NK-92 (cell line): ENCODE data around the gene DBX1.

ENCODE experiments used
- DNase-seq: peaks from one replicate; lab custom pipeline; 2025; ENCODE audit not compliant: unreplicated experiment; lab: John Stamatoyannopoulos, UW

Gene DBX1

GRCh38 chr11:20126724-20127123 lies 33.6 kb downstream of the DBX1 start:
- no peak for DNase-seq

GRCh38 chr11:20125927-20126326 lies 34.3 kb downstream of the DBX1 start:
- DNase-seq, result no peak

DNA sequence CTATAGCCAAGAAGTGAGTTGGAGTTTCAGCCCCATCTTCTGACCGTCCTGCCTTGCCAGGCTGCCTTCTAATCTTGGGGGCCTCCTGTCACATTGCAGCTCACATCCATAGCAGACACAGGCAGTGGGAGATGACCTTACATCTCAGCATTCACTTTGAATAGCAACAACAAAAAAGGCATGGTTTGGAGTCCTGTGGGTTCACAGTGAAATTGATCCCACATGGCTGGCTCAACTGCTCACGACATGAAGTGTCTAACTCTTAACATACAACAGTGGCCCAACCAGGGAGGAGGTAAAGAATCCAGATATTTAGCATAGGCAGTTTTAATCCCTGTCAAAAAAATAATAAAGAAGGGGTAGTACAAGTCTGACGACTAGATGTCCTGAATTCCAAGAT lies 38.1 kb downstream of the DBX1 start:
- no peak for DNase-seq

DNA sequence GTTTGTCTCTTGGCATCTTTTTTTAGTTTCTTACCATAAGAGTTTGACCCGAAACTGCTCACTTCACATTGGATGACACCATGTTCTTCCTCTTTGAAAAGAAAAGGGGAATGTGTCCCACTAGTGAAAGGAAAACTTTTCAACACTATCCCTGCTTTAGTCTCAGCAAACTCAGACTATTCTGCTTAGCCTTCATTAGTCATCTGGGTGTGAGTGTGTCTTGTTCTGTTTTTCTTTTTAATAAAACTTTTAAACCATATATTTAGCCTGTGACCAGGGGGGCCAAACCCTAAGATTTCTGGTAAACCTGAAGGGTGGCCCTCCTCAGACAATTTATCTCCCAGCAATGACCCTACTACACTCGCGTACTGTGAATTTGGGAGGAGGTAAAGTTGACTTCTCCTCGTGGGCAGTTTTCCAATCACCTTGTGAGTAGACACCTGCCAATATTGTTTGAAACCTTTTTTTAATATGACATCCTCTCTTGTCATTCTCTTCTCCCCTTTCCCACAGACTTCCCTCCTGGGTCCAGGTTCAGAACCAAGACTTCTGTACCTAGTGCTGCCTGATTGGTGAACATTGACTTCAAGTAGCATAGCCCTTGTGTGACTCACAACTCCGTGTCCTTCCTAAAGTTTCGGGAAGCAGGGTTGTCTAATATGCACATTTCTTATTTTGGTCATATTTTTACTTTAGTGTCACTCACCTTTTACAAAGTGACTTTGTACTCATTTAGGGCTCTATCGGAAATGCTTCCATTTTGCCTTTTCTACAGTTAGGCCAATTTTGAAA lies 39.9 kb downstream of the DBX1 start:
- no peak for DNase-seq

GRCh38 chr11:20119315-20119714 lies 41.0 kb downstream of the DBX1 start:
- DNase-seq, result no peak

GRCh38 chr11:20118209-20118608 lies 42.1 kb downstream of the DBX1 start:
- no peak for DNase-seq

GRCh38 chr11:20117291-20117690 lies 43.0 kb downstream of the DBX1 start:
- no peak for DNase-seq

- DNase-seq, result no peak
These were observed 43.5 kb downstream of the DBX1 start for GRCh38 chr11:20116825-20117224.

GRCh38 chr11:20114588-20114987 lies 45.7 kb downstream of the DBX1 start:
- no peak for DNase-seq

GRCh38 chr11:20113149-20113438 lies 47.2 kb downstream of the DBX1 start:
- no peak for DNase-seq

- no peak for DNase-seq
These were observed 47.8 kb downstream of the DBX1 start for GRCh38 chr11:20112291-20113148.

DNA sequence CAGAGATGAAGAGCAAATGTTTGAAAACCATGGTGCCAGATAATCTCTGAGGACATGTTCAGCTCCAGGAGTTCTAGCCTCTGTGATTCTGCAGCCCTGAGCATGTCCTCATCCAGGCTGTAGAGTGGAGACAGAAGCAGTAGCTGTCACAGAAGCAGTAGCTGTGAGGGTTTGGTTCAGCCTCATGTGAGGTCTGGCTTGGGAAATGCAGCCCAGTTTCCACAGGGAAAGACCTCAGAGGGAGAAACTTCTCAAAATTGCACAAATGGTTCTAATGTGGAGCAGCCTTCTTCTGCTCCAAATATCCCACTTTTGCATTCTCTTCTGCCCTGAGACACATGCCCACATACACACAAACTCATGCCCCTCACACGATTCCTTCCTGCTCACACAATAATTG lies 48.4 kb downstream of the DBX1 start:
- DNase-seq, result no peak

GRCh38 chr11:20110908-20111669 lies 49.2 kb downstream of the DBX1 start:
- DNase-seq, result no peak

DNA sequence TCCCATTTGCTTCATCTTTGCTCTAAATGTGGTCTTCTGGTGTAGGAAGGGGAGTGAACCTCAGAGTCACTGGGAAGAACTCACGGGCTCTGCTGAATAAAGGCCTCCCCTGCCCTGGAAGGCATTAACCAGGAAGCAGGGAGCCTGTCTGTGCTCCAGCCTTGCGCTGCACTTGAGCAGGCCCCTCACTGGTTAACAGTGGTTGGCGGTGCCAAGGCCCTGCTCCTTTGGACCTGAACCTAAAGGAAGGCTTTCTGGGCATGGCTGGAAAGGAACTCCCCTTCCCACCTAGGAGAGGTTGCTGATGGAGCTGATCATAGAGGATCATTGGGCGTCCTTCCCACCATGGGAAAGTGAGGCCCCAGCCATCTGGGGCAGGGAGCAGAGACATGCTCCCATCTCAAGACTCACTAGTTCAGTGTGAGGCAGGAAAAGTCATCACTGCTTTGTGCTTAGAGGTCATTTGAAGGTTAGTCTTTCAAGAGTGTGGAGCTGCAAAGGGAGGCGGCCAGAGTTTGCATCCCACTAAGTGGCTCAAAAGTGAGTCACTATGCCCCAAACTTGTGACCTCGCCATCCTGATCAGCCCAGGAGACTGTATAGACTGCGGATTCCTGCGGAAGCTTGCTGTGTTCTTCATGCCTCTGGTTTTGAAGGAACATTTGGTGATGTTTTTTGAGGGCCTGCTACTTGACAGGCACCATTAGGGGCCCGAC lies 50.4 kb downstream of the DBX1 start:
- no peak for DNase-seq
